ENCODE data around the gene SERPINA9.
"Not testable (repeated sequence)": the region's sequence is repeated elsewhere in the genome, so short reads cannot be mapped to it uniquely, and the experiment has no call there.

Gene SERPINA9

DNA sequence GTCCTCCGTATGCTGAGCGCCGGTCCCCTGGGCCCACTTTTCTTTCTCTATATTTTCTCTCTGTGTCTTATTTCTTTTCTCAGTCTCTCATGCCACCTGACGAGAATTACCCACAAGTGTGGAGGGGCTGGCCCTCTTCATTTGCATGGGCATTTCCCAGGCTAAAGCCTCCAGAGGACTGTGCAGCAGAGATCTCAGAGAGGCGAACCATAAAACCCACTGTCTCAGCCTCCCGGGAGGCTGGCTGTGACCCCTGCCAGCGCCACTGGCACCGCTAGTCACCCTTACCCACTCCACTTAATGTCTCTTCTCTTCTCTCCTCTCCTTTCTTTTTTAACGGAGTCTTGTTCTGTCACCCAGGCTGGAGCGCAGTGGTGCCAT, 7.1 kb upstream of the SERPINA9 start:
- TF ChIP-seq SNAI2 (CRISPR knock-in tag; IDR thresholded peaks at IDR 0.05) (no peak), OSR1 (CRISPR knock-in tag; IDR thresholded peaks at IDR 0.05) (no peak), BACH2 (CRISPR knock-in tag; IDR thresholded peaks at IDR 0.05; ENCODE audit: borderline replicate concordance) (no peak), ZFP30 (CRISPR knock-in tag; IDR thresholded peaks at IDR 0.05) (no peak), GLIS3 (CRISPR knock-in tag; IDR thresholded peaks at IDR 0.05) (no peak), ZNF8 (CRISPR knock-in tag; IDR thresholded peaks at IDR 0.05) (no peak), ZNF70 (CRISPR knock-in tag; IDR thresholded peaks at IDR 0.05) (no peak), CSDC2 (CRISPR knock-in tag; IDR thresholded peaks at IDR 0.05) (no peak), ESRRG (CRISPR knock-in tag; IDR thresholded peaks at IDR 0.05) (no peak), ARNTL (CRISPR knock-in tag; IDR thresholded peaks at IDR 0.05; ENCODE audit: borderline replicate concordance, low read depth) (no peak)
- TF ChIP-seq, protein P1, sequence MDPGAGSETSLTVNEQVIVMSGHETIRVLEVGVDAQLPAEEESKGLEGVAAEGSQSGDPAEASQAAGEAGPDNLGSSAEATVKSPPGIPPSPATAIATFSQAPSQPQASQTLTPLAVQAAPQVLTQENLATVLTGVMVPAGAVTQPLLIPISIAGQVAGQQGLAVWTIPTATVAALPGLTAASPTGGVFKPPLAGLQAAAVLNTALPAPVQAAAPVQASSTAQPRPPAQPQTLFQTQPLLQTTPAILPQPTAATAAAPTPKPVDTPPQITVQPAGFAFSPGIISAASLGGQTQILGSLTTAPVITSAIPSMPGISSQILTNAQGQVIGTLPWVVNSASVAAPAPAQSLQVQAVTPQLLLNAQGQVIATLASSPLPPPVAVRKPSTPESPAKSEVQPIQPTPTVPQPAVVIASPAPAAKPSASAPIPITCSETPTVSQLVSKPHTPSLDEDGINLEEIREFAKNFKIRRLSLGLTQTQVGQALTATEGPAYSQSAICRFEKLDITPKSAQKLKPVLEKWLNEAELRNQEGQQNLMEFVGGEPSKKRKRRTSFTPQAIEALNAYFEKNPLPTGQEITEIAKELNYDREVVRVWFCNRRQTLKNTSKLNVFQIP (CRISPR knock-in tag; IDR thresholded peaks at IDR 0.05; ENCODE audit: borderline replicate concordance, low read depth), result no peak
- TF ChIP-seq, protein P2, sequence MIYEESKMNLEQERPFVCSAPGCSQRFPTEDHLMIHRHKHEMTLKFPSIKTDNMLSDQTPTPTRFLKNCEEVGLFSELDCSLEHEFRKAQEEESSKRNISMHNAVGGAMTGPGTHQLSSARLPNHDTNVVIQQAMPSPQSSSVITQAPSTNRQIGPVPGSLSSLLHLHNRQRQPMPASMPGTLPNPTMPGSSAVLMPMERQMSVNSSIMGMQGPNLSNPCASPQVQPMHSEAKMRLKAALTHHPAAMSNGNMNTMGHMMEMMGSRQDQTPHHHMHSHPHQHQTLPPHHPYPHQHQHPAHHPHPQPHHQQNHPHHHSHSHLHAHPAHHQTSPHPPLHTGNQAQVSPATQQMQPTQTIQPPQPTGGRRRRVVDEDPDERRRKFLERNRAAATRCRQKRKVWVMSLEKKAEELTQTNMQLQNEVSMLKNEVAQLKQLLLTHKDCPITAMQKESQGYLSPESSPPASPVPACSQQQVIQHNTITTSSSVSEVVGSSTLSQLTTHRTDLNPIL (CRISPR knock-in tag; IDR thresholded peaks at IDR 0.05; ENCODE audit: low read depth), result no peak
- no peak for ATAC-seq

DNA sequence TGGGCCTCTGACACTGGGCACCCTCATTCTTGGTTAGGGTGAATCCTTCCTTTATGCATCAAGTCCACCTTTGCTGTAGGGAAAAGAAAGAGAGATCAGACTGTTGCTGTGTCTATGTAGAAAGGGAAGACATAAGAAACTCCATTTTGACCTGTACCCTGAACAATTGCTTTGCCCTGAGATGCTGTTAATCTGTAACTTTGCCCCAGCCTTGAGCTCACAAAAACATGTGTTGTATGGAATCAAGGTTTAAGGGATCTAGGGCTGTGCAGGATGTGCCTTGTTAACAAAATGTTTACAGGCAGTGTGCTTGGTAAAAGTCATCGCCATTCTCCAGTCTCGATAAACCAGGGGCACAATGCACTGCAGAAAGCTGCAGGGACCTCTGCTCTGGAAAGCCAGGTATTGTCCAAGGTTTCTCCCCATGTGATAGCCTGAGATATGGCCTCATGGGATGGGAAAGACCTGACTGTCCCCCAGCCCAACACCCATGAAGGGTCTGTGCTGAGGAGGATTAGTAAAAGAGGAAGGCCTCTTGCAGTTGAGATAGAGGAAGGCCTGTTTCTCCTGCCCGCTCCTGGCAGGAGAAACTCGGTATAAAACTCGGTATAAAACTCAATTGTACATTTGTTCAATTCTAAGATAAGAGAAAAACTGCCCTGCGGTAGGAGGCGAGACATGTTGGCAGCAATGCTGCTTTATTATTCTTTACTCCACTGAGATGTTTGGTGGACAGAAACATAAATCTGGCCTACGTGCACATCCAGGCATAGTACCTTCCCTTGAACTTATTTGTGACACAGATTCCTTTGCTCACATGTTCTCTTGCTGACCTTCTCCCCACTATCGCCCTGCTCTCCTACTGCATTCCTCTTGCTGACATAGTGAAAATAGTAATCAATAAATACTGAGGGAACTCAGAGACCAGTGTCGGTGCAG, 6.4 kb upstream of the SERPINA9 start:
- ATAC-seq, result not testable (repeated sequence)

DNA sequence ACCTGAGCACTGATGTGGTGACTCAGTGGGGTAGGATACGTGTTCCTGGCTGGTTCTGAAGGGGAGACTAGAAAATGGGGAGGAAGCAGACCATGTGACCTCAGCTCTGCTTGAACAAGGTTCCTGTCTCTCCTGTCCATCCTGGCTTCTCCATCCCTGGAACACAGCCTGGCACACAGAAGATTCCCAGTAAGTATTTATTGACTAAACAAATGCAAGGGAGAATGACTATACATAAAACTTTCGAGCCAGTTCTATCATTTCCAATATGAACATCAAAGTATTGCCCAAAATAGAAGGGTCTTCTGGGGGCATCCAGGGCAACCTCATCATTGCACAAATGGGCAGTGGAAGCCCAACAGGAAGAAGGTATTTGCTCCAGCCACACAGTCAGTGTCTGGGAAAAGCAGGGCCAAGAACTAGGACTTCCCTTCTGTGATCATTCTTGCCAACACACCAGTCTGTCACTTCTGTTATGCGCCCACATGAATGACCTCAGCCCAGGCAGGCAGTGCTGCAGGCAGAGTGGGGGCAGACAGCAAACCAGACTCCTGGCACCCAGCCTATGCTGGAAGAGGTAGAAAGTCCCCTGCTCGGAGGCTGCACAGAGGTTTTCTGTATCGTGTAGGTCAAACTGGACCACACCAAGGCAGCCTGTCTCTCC, 5.6 kb upstream of the SERPINA9 start:
- no peak for ATAC-seq
- TF ChIP-seq ZC3H10 (CRISPR knock-in tag; IDR thresholded peaks at IDR 0.05), result no peak
- TF ChIP-seq, protein P2 (CRISPR knock-in tag; IDR thresholded peaks at IDR 0.05; ENCODE audit: low read depth), result no peak
- TF ChIP-seq TOX (CRISPR knock-in tag; IDR thresholded peaks at IDR 0.05; ENCODE audit: borderline replicate concordance), result no peak
- TF ChIP-seq ZNF8 (CRISPR knock-in tag; IDR thresholded peaks at IDR 0.05), result no peak
- TF ChIP-seq ZFP3 (CRISPR knock-in tag; IDR thresholded peaks at IDR 0.05), result no peak
- no peak for TF ChIP-seq OSR1 (CRISPR knock-in tag; IDR thresholded peaks at IDR 0.05)
- TF ChIP-seq ESRRG (CRISPR knock-in tag; IDR thresholded peaks at IDR 0.05), result no peak
- TF ChIP-seq PPARA (CRISPR knock-in tag; IDR thresholded peaks at IDR 0.05; ENCODE audit: borderline replicate concordance), result no peak
- TF ChIP-seq ZNF565 (CRISPR knock-in tag; conservative IDR thresholded peaks at IDR 0.05; ENCODE audit: low read depth), result no peak
- no peak for TF ChIP-seq BACH2 (CRISPR knock-in tag; IDR thresholded peaks at IDR 0.05; ENCODE audit: borderline replicate concordance)
- TF ChIP-seq, protein P3, sequence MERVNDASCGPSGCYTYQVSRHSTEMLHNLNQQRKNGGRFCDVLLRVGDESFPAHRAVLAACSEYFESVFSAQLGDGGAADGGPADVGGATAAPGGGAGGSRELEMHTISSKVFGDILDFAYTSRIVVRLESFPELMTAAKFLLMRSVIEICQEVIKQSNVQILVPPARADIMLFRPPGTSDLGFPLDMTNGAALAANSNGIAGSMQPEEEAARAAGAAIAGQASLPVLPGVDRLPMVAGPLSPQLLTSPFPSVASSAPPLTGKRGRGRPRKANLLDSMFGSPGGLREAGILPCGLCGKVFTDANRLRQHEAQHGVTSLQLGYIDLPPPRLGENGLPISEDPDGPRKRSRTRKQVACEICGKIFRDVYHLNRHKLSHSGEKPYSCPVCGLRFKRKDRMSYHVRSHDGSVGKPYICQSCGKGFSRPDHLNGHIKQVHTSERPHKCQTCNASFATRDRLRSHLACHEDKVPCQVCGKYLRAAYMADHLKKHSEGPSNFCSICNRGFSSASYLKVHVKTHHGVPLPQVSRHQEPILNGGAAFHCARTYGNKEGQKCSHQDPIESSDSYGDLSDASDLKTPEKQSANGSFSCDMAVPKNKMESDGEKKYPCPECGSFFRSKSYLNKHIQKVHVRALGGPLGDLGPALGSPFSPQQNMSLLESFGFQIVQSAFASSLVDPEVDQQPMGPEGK (CRISPR knock-in tag; IDR thresholded peaks at IDR 0.05; ENCODE audit: borderline replicate concordance), result no peak
- TF ChIP-seq, protein P1 (CRISPR knock-in tag; IDR thresholded peaks at IDR 0.05; ENCODE audit: borderline replicate concordance, low read depth), result no peak
- TF ChIP-seq, protein P4, sequence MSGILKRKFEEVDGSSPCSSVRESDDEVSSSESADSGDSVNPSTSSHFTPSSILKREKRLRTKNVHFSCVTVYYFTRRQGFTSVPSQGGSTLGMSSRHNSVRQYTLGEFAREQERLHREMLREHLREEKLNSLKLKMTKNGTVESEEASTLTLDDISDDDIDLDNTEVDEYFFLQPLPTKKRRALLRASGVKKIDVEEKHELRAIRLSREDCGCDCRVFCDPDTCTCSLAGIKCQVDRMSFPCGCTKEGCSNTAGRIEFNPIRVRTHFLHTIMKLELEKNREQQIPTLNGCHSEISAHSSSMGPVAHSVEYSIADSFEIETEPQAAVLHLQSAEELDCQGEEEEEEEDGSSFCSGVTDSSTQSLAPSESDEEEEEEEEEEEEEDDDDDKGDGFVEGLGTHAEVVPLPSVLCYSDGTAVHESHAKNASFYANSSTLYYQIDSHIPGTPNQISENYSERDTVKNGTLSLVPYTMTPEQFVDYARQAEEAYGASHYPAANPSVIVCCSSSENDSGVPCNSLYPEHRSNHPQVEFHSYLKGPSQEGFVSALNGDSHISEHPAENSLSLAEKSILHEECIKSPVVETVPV (CRISPR knock-in tag; IDR thresholded peaks at IDR 0.05), result no peak
- TF ChIP-seq ARNTL (CRISPR knock-in tag; IDR thresholded peaks at IDR 0.05; ENCODE audit: borderline replicate concordance, low read depth), result no peak
- no peak for TF ChIP-seq ZFP30 (CRISPR knock-in tag; IDR thresholded peaks at IDR 0.05)
- no peak for TF ChIP-seq ISL1 (CRISPR knock-in tag; IDR thresholded peaks at IDR 0.05)
- TF ChIP-seq, protein P5, sequence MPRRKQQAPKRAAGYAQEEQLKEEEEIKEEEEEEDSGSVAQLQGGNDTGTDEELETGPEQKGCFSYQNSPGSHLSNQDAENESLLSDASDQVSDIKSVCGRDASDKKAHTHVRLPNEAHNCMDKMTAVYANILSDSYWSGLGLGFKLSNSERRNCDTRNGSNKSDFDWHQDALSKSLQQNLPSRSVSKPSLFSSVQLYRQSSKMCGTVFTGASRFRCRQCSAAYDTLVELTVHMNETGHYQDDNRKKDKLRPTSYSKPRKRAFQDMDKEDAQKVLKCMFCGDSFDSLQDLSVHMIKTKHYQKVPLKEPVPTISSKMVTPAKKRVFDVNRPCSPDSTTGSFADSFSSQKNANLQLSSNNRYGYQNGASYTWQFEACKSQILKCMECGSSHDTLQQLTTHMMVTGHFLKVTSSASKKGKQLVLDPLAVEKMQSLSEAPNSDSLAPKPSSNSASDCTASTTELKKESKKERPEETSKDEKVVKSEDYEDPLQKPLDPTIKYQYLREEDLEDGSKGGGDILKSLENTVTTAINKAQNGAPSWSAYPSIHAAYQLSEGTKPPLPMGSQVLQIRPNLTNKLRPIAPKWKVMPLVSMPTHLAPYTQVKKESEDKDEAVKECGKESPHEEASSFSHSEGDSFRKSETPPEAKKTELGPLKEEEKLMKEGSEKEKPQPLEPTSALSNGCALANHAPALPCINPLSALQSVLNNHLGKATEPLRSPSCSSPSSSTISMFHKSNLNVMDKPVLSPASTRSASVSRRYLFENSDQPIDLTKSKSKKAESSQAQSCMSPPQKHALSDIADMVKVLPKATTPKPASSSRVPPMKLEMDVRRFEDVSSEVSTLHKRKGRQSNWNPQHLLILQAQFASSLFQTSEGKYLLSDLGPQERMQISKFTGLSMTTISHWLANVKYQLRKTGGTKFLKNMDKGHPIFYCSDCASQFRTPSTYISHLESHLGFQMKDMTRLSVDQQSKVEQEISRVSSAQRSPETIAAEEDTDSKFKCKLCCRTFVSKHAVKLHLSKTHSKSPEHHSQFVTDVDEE (CRISPR knock-in tag; IDR thresholded peaks at IDR 0.05), result no peak
